HG03039 (cell line): ENCODE data around the gene TECTB.

Experiments
- ATAC-seq: cut with Tn5 transposase; IDR thresholded peaks from one replicate; pipeline ENCODE4 v1.9.1; 2021; ENCODE audit warnings: mild to moderate bottlenecking, moderate library complexity; ENCODE audit not compliant: unreplicated experiment

Gene TECTB

DNA sequence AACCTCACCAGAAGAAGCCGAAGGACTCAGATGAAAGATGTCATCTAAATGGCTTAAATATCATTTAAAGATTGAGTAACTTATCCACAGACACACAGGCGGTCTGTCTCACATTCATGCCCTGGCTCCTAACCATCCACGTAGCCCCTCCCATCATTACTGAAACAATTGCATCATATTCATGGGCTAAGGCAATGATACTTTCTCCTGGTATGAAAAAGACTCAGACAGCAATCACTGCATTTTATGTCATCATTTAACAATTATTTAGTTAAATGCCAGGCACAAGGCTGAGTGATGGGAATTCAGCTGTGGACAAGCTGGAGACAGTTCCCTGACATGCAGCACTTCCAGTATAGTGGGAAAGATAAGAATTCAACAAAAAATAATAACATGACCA, 11.2 kb upstream of the TECTB start:
- no peak for ATAC-seq

DNA sequence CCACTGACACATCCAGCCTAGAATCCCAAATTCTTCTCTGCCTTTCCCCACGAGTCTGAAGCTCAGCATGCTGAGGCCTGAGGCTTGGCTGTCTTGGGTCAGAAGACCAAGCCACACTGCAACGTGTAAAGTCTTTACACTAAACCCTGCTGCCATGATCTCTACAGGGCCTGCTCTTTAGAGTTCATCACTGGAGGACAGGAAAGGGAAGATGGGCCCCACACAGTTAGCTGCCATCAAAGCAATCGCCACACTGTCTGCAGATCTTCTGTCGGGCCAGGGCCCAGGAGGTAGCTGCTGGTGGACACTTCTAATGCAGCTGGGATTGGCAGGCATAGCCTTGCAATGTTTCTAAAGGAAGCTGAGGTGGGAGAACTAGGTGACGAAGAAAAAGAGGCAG, 8.4 kb upstream of the TECTB start:
- ATAC-seq, result no peak

DNA sequence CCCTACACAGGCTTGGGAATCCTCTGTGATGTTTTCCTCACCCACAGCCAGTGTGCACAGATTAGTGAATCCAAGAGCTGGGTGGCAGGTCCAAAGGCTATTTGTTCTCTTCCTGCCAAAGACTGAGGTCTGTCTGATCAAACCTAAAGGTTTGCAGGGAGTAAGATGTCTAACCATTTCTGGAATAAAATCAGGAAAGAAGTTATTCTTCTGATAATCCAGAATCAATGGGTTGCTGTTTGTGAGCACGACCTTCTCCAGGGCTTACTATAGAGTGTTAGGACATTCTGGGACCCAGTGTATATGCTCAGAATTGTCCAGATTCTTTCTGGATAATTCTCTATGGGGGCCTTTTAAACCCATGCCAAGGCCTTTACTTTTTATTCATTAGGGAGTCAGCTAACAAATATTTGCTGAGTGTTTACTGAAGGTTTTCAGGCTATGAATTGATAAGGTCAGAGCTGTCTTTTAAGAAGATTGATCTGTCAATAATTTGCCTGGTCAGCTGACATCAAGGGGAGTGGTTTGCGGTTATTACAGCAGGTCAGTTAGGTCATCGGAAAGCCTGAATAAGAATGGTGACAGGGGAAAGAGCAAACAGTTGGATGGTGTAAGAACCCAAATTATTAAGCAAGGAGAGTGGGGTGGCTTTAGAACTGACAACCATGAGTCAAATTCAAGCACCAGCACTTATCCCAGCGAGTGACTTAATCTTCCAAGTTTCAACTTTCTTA, 7.5 kb upstream of the TECTB start:
- no peak for ATAC-seq

GRCh38 chr10:112278871-112279270, 4.3 kb upstream of the TECTB start:
- ATAC-seq, result no peak

GRCh38 chr10:112279433-112279832, 3.8 kb upstream of the TECTB start:
- ATAC-seq, result no peak

- no peak for ATAC-seq
Observed at GRCh38 chr10:112280205-112280921, 2.8 kb upstream of the TECTB start.

DNA sequence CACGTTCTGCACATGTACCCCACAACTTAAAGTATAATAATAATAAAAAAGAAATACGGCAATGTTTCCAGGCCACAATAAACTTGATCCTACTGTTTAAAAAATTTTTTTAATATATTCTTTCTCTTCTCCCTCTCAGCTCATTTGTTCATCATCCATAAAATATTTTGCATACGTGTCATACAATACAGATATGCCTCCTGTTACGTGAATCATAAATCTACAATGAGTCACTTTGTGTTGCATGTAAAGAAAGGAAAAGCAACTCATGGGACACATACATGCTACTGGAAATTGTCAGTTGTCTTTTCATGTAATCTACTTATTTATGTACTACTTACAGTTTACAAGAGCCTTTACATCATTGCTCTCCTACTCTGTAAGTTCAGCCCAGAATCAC, 1.1 kb upstream of the TECTB start:
- no peak for ATAC-seq

DNA sequence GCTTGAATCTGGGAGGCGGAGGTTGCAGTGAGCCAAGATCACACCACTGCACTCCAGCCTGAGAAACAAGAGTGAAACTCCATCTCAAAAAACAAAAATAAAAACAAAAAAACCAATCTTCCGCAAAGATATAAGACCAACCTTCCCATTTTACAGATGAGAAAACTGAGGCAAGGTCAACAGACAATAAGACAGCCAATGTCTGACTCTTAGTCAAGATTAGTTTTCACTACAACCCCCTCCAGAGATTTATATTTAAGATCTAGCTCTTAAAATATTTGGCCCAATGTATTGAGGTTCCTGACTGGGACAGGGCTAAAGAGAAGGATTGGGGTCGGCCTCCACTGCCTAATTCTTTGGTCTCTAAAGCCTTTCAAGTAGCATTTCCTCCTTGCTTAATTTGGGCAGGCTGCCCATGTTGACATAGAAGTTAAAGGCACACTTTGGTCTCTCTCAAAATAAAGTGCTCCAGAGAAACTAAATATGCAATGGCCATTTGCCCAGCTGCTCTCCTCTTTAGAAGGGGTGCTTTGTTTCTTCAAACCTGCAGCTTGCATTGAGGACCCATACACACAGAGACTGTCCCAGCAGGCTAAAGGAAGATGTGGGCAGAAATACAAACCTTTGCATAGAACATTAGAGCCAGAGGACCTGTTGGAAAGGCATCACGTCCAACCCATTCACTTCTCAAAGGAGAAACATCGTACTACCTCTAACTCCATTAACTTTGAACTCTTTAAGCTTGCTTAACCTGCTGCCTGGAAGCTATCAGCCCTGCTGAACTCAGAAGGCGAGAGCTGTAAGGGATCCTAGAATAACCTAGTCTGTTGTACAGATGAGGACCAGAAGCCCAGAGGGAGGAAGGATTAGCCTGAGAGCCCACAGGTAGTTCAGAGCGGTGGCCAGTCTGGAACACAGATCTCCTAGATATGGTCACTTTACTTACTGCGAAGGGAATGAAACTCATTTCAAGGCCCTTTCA, 3.9 kb downstream of the TECTB start:
- no peak for ATAC-seq

DNA sequence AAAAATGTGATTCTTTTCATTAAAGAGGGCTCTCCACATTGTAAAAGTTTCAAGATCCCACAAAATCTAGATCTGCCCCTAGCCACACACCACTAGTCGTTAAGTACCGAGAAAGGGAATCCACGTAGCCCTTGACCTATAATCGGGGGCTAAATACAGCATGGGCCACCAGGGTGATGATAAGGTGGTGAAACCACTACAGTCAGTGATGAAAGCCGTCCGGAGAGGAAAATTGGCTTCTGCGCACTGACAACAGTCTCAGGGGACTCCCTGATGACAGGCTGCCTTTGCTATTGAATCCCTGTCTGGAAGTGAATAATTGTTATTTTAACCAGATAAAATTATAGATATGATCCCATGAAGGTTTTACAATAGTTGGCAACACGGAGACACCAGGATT, 4.6 kb downstream of the TECTB start:
- ATAC-seq, result no peak

GRCh38 chr10:112288486-112288885, 5.3 kb downstream of the TECTB start:
- no peak for ATAC-seq

DNA sequence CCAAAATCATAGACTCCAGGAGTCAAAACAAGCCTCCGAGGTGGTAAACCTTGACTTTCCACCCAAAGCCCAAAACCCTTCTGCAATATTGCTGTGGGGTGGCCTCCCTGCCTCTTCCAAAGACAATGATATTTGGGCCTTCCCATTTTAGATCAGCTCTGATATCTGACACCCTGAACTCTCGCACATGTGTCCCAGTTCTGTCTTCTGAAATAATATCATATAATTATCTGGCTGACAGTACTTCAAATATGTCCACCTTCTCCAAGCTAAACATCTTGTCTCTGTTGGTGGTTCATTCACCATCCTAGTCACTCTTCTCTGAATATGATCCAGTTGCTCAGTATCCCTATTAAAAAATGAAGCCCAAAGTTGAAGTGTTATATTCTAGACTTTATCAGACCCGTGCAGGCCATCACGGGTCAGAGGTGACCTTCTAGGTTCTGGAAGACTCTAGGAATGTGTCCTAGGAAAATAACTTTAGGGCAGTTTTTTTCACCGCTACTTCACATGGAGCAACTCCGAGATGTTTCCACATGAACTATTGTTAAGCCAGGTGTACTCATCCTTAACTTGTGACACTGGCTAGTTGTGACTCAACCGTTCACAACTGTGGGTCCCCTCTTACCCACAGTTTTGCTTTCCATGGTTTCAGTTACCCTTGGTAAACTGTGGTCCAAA, 6.3 kb downstream of the TECTB start:
- ATAC-seq, result no peak

DNA sequence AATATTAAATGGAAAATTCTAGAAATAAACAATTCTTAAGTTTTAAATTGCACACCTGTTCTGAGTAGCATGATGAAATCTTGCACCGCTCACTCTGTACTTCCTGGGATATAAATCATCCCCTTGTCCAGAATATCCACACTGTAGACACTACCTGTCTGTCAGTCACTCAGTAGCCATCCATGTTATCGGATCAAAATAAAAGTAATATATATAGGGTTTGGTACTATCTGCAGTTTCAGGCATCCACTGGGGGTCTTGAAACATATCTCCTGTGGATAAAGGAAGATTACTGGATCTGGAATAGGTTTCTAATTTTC, 6.8 kb downstream of the TECTB start:
- ATAC-seq, result no peak

- no peak for ATAC-seq
Observed at GRCh38 chr10:112294169-112294568, 11.0 kb downstream of the TECTB start.

- ATAC-seq, result no peak
Observed at GRCh38 chr10:112295853-112296830, 12.9 kb downstream of the TECTB start.

DNA sequence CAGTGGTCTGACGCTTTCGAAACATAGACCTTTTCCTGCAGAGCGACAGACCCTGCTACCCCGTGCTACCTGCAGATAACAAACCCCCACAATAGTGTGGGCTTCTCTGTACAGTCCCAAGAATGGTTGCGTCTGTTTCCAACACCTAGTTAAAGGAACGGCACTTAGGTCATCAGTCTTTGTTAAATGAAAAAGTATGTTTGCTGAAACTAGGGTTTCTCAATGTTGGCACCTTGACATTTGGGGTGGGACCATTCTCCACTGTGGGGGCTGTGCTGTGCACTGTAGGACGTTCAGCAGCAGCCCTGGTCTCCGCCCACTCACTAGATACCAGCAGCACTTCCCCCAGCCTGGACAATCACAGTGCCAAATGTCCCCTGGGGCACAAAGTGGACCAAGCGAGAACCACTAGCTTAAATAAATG, 13.7 kb downstream of the TECTB start:
- ATAC-seq, result no peak

GRCh38 chr10:112298581-112298980, 15.4 kb downstream of the TECTB start:
- no peak for ATAC-seq

DNA sequence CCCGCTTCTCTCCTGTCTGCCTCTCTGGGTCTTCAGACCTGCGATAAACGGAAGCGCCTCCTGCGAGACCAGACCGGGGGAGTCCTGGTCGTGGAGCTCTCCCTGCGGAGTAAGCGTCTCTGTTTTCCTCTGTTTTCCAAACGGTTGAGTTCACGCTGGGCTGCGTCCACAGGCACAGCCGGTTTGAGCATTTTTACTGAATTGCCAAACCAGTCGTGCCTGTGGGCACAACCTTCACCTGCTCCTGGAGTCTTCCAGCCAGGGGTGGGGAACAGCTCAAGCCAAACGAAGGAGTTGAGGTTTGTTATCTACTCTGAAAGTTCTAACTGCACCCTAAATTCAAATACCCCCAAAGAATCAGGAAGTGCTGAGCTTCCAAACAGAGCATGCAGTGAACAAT, 16.3 kb downstream of the TECTB start:
- ATAC-seq, result no peak

DNA sequence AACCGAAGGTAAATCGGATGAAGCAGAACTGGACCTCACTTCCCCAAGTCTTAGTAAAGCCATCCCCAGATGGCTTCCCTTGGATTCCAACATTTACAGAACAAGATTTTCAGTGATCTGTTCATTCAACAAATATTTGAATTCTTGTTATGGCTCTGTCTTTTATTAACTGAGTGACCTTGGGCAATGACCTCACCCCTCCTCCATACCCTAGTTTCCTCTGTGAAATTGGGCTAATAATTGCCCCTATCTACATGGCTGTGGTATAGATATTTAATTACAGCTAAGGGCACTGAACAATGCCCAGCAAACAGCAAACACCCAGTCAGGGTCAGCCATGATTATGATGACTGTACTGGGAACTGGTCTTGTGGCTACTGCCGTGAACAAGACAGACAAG, 19.1 kb downstream of the TECTB start:
- ATAC-seq, result no peak

- no peak for ATAC-seq
Observed at GRCh38 chr10:112303528-112303927, 20.3 kb downstream of the TECTB start.
